OCI-LY7 (cell line): ENCODE data around the gene PPP2R5C.

Experiments
- CTCF ChIP-seq: fragments of 200-600 bp; sonication (generic); conservative IDR thresholded peaks from 2 replicates; pipeline ENCODE4 v1.5.1; 2014; ENCODE audit warnings: mild to moderate bottlenecking, antibody characterized with exemption, low read length, moderate library complexity, mixed read lengths
- EZH2phosphoT487 ChIP-seq: fragments of 200-600 bp; sonication (generic); IDR thresholded peaks from 2 replicates; pipeline ENCODE4 v1.6.1; 2018; ENCODE audit warnings: low read depth, borderline replicate concordance, mild to moderate bottlenecking, mixed run types, antibody characterized with exemption, low read length, moderate library complexity, mixed read lengths

GRCh38 chr14:101735453-101735852, 26.1 kb upstream of the PPP2R5C start:
- TF ChIP-seq EZH2phosphoT487: no peak
- TF ChIP-seq CTCF: no peak
